NCI-H1417 (cell line): ENCODE data around the gene ACAD8.

Source experiments
- DNase-seq, 3 experiments: peaks; one replicate each; lab custom pipeline; 2025; lab: John Stamatoyannopoulos, UW

The ACAD8 gene

DNA sequence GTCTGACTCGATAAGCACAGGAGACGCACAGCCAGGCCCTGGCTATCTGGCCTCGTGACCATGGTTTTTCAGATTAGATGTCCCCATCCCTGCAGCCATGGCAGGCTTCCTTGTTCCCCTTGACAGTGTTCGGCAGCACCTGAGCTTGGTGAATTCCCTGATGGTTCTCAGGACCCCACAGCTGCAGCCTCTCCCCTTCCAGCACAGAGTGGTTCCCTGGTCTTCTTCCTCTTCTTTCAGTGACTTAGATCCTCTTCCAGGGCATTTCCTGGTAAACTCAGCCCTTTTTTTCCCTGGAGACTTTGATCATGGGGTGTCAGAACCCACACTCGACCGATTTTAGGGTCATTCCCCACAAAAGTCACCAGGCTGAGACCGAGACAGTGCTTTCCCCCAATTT, 37.3 kb downstream of the ACAD8 start:
- no peak for DNase-seq

GRCh38 chr11:134291196-134291595, 37.8 kb downstream of the ACAD8 start:
- DNase-seq = no peak

GRCh38 chr11:134292661-134293060, 39.3 kb downstream of the ACAD8 start:
- DNase-seq = no peak

DNA sequence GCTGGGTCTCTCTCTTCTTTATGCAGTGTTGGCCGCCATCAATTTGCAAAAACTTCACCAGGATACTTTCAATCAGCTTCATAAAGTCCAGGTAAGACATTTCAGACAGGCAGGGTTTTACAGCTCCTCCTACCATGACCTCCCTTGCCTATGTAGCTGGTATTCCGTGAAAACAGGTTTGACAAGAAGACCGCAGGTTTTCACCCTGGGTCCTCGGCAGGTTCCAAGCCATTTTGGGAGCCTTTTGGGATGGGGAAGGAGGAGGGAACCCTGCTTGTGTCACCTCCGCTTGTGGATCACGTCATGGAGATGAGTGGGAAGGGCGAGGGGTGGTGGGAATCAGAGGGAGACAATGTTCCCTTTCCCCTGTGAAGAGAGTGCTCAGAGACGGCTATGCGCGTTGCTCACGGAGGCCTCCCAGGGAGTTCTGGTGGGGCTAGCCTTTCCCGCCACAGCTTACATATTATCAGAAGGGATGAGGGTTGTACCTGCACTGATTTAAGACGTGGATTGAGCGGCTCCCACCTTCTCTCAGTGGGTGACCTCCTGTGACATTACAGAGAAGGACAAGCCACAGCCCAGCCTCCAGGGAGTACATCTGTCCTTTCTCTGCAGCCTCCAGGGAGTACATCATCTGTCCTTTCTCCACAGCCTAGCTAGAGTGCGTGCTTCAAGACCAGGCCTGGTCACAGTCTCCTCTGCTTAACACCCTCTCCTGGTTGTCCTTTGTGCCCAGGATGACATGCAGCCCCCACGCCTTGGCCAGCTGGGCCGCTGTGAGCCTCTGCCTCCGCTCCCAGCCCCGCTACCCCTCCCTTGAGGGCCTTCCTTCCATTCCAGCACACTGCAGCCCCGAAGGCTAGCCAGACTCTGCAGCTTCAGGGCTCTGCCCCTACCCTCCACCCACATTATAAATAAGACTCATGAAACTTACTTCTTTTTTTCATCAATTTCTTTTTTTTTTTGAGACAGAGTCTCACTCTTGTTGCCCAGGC, 40.0 kb downstream of the ACAD8 start:
- DNase-seq = no peak

GRCh38 chr11:134294664-134295063, 41.3 kb downstream of the ACAD8 start:
- DNase-seq = no peak

GRCh38 chr11:134312223-134312622, 58.9 kb downstream of the ACAD8 start:
- no peak for DNase-seq

DNA sequence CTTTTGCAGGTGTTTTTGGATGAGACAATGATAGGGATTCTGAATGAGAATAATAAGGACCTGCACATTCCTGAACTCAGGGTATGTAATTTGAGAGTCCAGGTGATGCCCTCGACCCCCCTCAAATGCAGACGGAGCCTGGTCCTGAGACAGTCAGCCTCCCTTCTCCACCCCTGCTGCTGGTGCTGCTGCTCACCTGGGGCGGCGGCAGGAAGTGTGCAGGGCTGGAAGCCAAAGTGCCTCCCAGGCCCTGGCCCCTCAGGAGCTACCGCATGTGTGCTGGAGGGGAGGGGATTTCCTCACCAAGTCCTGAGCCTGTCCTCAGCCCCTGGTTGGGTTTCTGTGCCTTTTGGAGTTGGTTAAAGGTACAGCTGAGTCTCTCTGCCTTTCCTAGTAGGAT, 59.4 kb downstream of the ACAD8 start:
- no peak for DNase-seq

DNA sequence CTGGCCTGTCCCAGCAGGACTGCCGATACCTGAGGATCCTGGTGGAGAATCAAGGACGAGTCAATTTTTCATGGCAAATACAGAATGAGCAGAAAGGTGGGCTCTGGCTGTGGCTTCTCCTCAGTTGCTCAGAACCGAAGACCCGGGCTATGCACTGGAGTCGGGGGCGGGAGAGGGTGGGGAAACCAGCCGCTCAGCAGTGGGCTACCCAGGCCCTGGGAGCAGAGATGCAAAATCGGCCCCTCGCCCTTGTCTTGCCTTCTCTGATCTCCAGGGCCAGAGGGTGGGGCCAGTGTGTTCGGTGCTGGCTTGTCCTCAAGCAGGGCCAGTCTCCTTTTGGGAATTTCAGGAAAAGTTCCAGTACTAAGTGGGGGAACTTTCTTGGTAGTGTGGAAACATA, 60.0 kb downstream of the ACAD8 start:
- DNase-seq = no peak

- no peak for DNase-seq
Measured at GRCh38 chr11:134313821-134314607, 60.6 kb downstream of the ACAD8 start.
